Small intestine (tissue), 7 donors: ENCODE results near the gene CDK6. TPM values are rescaled to one million over a fixed set of nuclear protein-coding genes. Genes with fewer than 3 reads are reported as not detected.

Experiments used
- DNase-seq, 2 donors: peaks; one replicate each; pipeline versions ENCODE4 v3.0.0 to v3.0.0-alpha.2; 2013
- FAIRE-seq: peaks from 2 replicates; lab custom pipeline; 2012; peaks lifted over from hg19 to GRCh38; lab: Jason Lieb, UNC
- H3K27ac ChIP-seq, 3 donors: one replicate each; pipeline ENCODE4 v1.5.1; 2013; ENCODE audit warnings: low read length in 2 of 3, mild to moderate bottlenecking in 2 of 3, control low read depth in 1 of 3, inconsistent platforms in 1 of 3, low read depth in 1 of 3, moderate library complexity in 1 of 3
- H3K27me3 ChIP-seq, 3 donors: one replicate each; pipeline ENCODE4 v1.6.1; 2013; ENCODE audit warnings: low read length in 3 of 3, inconsistent platforms in 1 of 3; ENCODE audit not compliant: control insufficient read depth in 3 of 3, insufficient read depth in 3 of 3
- H3K36me3 ChIP-seq, 3 donors: one replicate each; pipeline ENCODE4 v1.6.1; 2013; ENCODE audit warnings: low read length in 3 of 3, inconsistent platforms in 1 of 3, low read depth in 1 of 3, mild to moderate bottlenecking in 1 of 3, moderate library complexity in 1 of 3; ENCODE audit not compliant: control insufficient read depth in 3 of 3, insufficient read depth in 2 of 3
- H3K4me1 ChIP-seq, 3 donors: one replicate each; pipeline ENCODE4 v1.6.1; 2013; ENCODE audit warnings: low read length in 2 of 3, inconsistent platforms in 1 of 3, low read depth in 1 of 3, mild to moderate bottlenecking in 1 of 3, moderate library complexity in 1 of 3; ENCODE audit not compliant: control insufficient read depth in 3 of 3, insufficient read depth in 2 of 3
- H3K4me3 ChIP-seq, 3 donors: one replicate each; pipeline ENCODE4 v1.5.1; 2013; ENCODE audit warnings: low read length in 3 of 3, control low read depth in 1 of 3, inconsistent platforms in 1 of 3, low read depth in 1 of 3, mild to moderate bottlenecking in 1 of 3, moderate library complexity in 1 of 3
- H3K9me3 ChIP-seq, 2 donors: one replicate each; pipeline ENCODE4 v1.6.1; 2013; ENCODE audit warnings: low read depth in 1 of 2, low read length in 1 of 2; ENCODE audit not compliant: control insufficient read depth in 2 of 2, insufficient read depth in 1 of 2
- WGBS, 3 donors: extraction: QIAGEN DNeasy Blood & Tissue Kit; methylation state at CpG; one replicate each; pipeline ENCODE4 v1.1.7; 2013; 5-methylcytosine and 5-hydroxymethylcytosine counted together
- polyA plus RNA-seq, 4 donors: library from polyadenylated mRNA; stranded (reverse) in 3 of 4; unstranded in 1 of 4; fragments of 200-250 nt in 3 of 4; fragments of 120-200 nt in 1 of 4; gene quantifications; one replicate each; pipeline versions ENCODE4 v1.2.1 to v1.2.3, GENCODE V29; 2013
- donor health status: healthy with polysubstance abuse.
- donor health status: control.
- donor health status: control.
- donor health status: Bipolar disorder and iron deficiency.
- donor health status: healthy.

CDK6 gene
- polyA plus RNA-seq, 4 donors, result 1.6 to 28.0 (median 8.1) TPM

- DNase-seq, result no peak
Observed at GRCh38 chr7:92778972-92779371, 57.4 kb downstream of the CDK6 start.

GRCh38 chr7:92777993-92778392 is 58.4 kb downstream of the CDK6 start:
- no peaks in the 10 kb centered on the region for H3K9me3 ChIP-seq
- H3K27ac ChIP-seq, result no peak overlapping the region
- no peak for DNase-seq
- H3K4me1 ChIP-seq, result peaks cover 2 to 13% (median 5%) of the 10 kb centered on the region in 3 donors
- no peak overlapping the region for H3K4me3 ChIP-seq
- 56 to 84% (median 59%) methylated on average over 1 of the region's 1 CpG for WGBS, 3 donors
- H3K27me3 ChIP-seq, result no peaks in the 10 kb centered on the region
- H3K36me3 ChIP-seq, result peaks cover 0 to 2% (median 1%) of the 10 kb centered on the region in 3 donors
- no peak for FAIRE-seq

More at GRCh38 chr7:92778972-92779371, 57.4 kb downstream of the CDK6 start:
- no peak overlapping the region for H3K4me3 ChIP-seq
- H3K27me3 ChIP-seq, result no peaks in the 10 kb centered on the region
- FAIRE-seq, result no peak
- peaks cover 0 to 2% (median 0%) of the 10 kb centered on the region in 3 donors for H3K36me3 ChIP-seq
- peaks cover 2 to 15% (median 5%) of the 10 kb centered on the region in 3 donors for H3K4me1 ChIP-seq
- no peaks in the 10 kb centered on the region for H3K9me3 ChIP-seq
- H3K27ac ChIP-seq, result no peak overlapping the region
- WGBS, 3 donors, result 45 to 51% (median 50%) methylated on average over 5 of the region's 5 CpGs

- H3K36me3 ChIP-seq, result peaks cover 0 to 5% (median 1%) of the 10 kb centered on the region in 3 donors
- H3K27ac ChIP-seq, result no peak overlapping the region
- H3K4me3 ChIP-seq, result no peak overlapping the region
- 55 to 78% (median 73%) methylated on average over 4 of the region's 4 CpGs for WGBS, 3 donors
- DNase-seq (no peak), FAIRE-seq (no peak)
- no peaks in the 10 kb centered on the region for H3K9me3 ChIP-seq
- H3K4me1 ChIP-seq, result no peaks in the 10 kb centered on the region
- H3K27me3 ChIP-seq, result no peaks in the 10 kb centered on the region
Observed at GRCh38 chr7:92773808-92774207, 62.6 kb downstream of the CDK6 start.

GRCh38 chr7:92769844-92770243 is 66.5 kb downstream of the CDK6 start:
- H3K9me3 ChIP-seq, result no peaks in the 10 kb centered on the region
- WGBS, 3 donors, result 44 to 76% (median 59%) methylated on average over 1 of the region's 1 CpG
- peaks cover 2 to 8% (median 6%) of the 10 kb centered on the region in 3 donors for H3K4me1 ChIP-seq
- no peak overlapping the region for H3K27ac ChIP-seq
- FAIRE-seq (no peak), DNase-seq (no peak)
- H3K36me3 ChIP-seq, result peaks cover 0 to 5% (median 1%) of the 10 kb centered on the region in 3 donors
- H3K27me3 ChIP-seq, result no peaks in the 10 kb centered on the region
- no peak overlapping the region for H3K4me3 ChIP-seq

- H3K36me3 ChIP-seq, result peaks cover 0 to 5% (median 1%) of the 10 kb centered on the region in 3 donors
- no peaks in the 10 kb centered on the region for H3K27me3 ChIP-seq
- H3K27ac ChIP-seq, result no peak overlapping the region
- FAIRE-seq (no peak), DNase-seq (no peak)
- no peak overlapping the region for H3K4me3 ChIP-seq
- H3K9me3 ChIP-seq, result no peaks in the 10 kb centered on the region
- peaks cover 2 to 8% (median 6%) of the 10 kb centered on the region in 3 donors for H3K4me1 ChIP-seq
Observed at GRCh38 chr7:92769394-92769699, 67.0 kb downstream of the CDK6 start.

- no peaks in the 10 kb centered on the region for H3K27me3 ChIP-seq
- H3K4me1 ChIP-seq, result peaks cover 2 to 12% (median 7%) of the 10 kb centered on the region in 3 donors
- H3K27ac ChIP-seq, result no peak overlapping the region
- 66 to 75% (median 71%) methylated on average over 5 of the region's 5 CpGs for WGBS, 3 donors
- H3K9me3 ChIP-seq, result no peaks in the 10 kb centered on the region
- no peak for FAIRE-seq
- H3K4me3 ChIP-seq, result no peak overlapping the region
- peaks cover 0 to 5% (median 1%) of the 10 kb centered on the region in 3 donors for H3K36me3 ChIP-seq
- DNase-seq, result no peak
Observed at GRCh38 chr7:92768501-92769393, 67.6 kb downstream of the CDK6 start.

- Histone ChIP-seq H3K27me3 (no peaks in the 10 kb centered on the region), H3K4me1 (peaks cover 5 to 15% (median 15%) of the 10 kb centered on the region in 3 donors), H3K36me3 (peaks cover 0 to 4% (median 0%) of the 10 kb centered on the region in 3 donors), H3K9me3 (no peaks in the 10 kb centered on the region), H3K4me3 (no peak overlapping the region), H3K27ac (no peak overlapping the region)
- no peak for FAIRE-seq
- no peak for DNase-seq
Observed at GRCh38 chr7:92767437-92767836, 68.9 kb downstream of the CDK6 start.

- no peaks in the 10 kb centered on the region for H3K9me3 ChIP-seq
- H3K36me3 ChIP-seq, result peaks cover 0 to 3% (median 0%) of the 10 kb centered on the region in 3 donors
- 16 to 30% (median 28%) methylated on average over 3 of the region's 3 CpGs for WGBS, 3 donors
- H3K4me1 ChIP-seq, result peaks cover 5 to 15% (median 15%) of the 10 kb centered on the region in 3 donors
- H3K4me3 ChIP-seq, result no peak overlapping the region
- H3K27me3 ChIP-seq, result no peaks in the 10 kb centered on the region
- DNase-seq (peak; percentile 58 to 73), FAIRE-seq (no peak)
- peak overlapping the region; percentile 32 to 75 (median 56) for H3K27ac ChIP-seq
Observed at GRCh38 chr7:92766461-92767003, 69.8 kb downstream of the CDK6 start.
